HG03095 (cell line): Measurements from ENCODE around the gene BRD3OS.

Experiments used
- ATAC-seq: cut with Tn5 transposase; IDR thresholded peaks from one replicate; pipeline ENCODE4 v1.9.1; 2021; ENCODE audit warnings: moderate library complexity; ENCODE audit not compliant: unreplicated experiment

BRD3OS gene

GRCh38 chr9:134003237-134003636, 22.0 kb upstream of the BRD3OS start:
- ATAC-seq = no peak

- ATAC-seq = no peak
These were observed 21.0 kb upstream of the BRD3OS start for GRCh38 chr9:134004131-134004873.

- no peak for ATAC-seq
These were observed 20.4 kb upstream of the BRD3OS start for GRCh38 chr9:134004881-134005280.

GRCh38 chr9:134005381-134005780, 19.9 kb upstream of the BRD3OS start:
- no peak for ATAC-seq

- no peak for ATAC-seq
These were observed 18.1 kb upstream of the BRD3OS start for GRCh38 chr9:134007150-134007549.

- ATAC-seq = no peak
These were observed 17.7 kb upstream of the BRD3OS start for GRCh38 chr9:134007571-134007970.

GRCh38 chr9:134010310-134011173, 14.7 kb upstream of the BRD3OS start:
- ATAC-seq = no peak

- no peak for ATAC-seq
These were observed 13.9 kb upstream of the BRD3OS start for GRCh38 chr9:134011401-134011800.

GRCh38 chr9:134014946-134015345, 10.3 kb upstream of the BRD3OS start:
- ATAC-seq = no peak

- no peak for ATAC-seq
These were observed 978 bp upstream of the BRD3OS start for GRCh38 chr9:134024214-134024792.

- peak; percentile 37 for ATAC-seq
These were observed 593 bp downstream of the BRD3OS start for GRCh38 chr9:134025606-134026541.

GRCh38 chr9:134026581-134026980, 1.3 kb downstream of the BRD3OS start:
- no peak for ATAC-seq

GRCh38 chr9:134026981-134027380, 1.7 kb downstream of the BRD3OS start:
- ATAC-seq = no peak

- ATAC-seq = no peak
These were observed 2.3 kb downstream of the BRD3OS start for GRCh38 chr9:134027561-134027960.

- ATAC-seq = no peak
These were observed 2.8 kb downstream of the BRD3OS start for GRCh38 chr9:134028076-134028475.

GRCh38 chr9:134028575-134029247, 3.4 kb downstream of the BRD3OS start:
- no peak for ATAC-seq

GRCh38 chr9:134029248-134030226, 4.3 kb downstream of the BRD3OS start:
- no peak for ATAC-seq

- no peak for ATAC-seq
These were observed 5.7 kb downstream of the BRD3OS start for GRCh38 chr9:134030821-134031470.
